ENCODE measurements around the gene NRXN3. TPM values are rescaled to one million over a fixed set of nuclear protein-coding genes. Genes with fewer than 3 reads are reported as not detected.

Gene NRXN3
- total and polyA plus RNA-seq, 4 donors = 1.5 to 16.6 (median 7.7) TPM

DNA sequence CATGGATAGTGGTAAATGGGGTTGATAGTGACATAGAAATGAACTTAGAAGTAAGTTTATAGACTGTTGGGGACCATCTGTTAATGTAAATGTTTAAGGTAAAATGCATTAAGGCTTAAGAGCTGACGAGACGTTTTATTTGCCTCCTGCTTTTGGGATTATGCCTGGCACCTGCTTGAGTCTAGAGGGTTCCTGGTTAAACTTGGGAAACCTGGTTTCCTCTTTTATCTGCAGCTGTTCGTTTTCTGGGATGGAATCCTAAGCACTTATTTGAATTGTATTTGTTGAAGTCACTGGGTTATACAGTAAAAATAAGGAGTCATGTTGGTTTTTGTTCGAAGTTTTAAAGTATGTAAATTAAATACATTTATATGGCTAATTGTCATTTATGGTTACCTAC lies 914.7 kb downstream of the NRXN3 start:
- Histone ChIP-seq H3K9me3 (ENCODE audit: control insufficient read depth, low read length) (no peaks in the 10 kb centered on the region), H3K4me1 (ENCODE audit: control insufficient read depth in 1 of 2, insufficient read depth in 2 of 2, low read length in 2 of 2) (no peaks in the 10 kb centered on the region), H3K27me3 (ENCODE audit: control insufficient read depth in 1 of 2, insufficient read depth in 2 of 2, low read length in 1 of 2) (no peaks in the 10 kb centered on the region), H3K27ac (ENCODE audit: low read depth in 1 of 2, low read length in 2 of 2) (no peak overlapping the region), H3K36me3 (ENCODE audit: control insufficient read depth in 1 of 2, insufficient read depth in 2 of 2, low read length in 1 of 2) (no peaks in the 10 kb centered on the region), H3K4me3 (ENCODE audit: low read length in 2 of 2) (no peak overlapping the region)
- intact Hi-C loops (cut with DNase I) = no loop called here
- ATAC-seq (ENCODE audit: low FRiP score) (no peak), DNase-seq (no peak)
- WGBS, 2 donors = 59 to 64% methylated on average over 4 of the region's 4 CpGs

DNA sequence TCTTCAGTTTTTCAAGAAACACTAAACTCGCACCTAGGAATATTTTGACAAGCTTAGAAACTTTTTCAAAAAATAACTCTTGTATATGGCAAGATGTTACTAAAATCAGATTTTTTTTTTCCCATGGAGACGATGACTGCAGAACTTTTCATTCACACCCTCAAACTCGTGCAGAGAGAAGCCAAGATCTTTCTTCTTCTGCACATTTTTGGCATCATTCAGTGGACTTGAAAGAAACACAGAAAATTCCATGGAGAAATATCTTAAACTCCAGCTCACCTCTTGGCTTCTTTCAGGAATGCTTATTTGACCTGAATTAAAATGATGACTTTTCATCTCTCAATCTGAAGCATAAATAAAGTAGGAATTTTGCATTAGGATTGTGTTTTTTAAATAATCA lies 919.4 kb downstream of the NRXN3 start:
- H3K27ac ChIP-seq (ENCODE audit: low read depth in 1 of 2, low read length in 2 of 2) = no peak overlapping the region

DNA sequence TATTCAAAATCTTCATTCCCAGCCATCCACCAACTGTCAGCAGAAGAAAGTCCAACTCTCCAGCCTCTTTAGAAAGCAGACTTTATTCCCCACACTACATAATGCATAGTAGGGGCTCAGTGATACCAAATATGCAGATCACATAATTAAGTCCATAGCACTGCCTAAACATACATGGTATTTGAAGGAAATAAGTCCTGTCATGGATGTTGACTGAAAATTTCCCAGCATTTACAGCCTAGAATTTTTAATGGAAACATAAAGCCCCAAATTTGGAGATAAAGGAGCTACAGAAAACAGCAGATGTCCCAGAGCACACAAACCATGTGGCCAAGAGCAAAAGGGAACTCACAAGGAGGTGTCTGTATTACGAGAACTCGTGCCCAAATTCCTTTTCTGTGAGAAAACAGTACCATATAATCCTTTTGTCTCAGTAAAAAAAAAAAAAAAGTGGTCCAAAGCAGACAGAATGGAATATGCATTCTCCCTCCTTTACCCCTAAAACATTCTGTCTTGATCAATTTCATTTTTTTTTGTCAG lies 920.5 kb downstream of the NRXN3 start:
- DNase-seq (no peak), ATAC-seq (ENCODE audit: low FRiP score) (no peak)
- Histone ChIP-seq H3K4me1 (ENCODE audit: control insufficient read depth in 1 of 2, insufficient read depth in 2 of 2, low read length in 2 of 2) (peaks cover 0 to 4% of the 10 kb centered on the region in 2 donors), H3K9me3 (ENCODE audit: control insufficient read depth, low read length) (no peaks in the 10 kb centered on the region), H3K36me3 (ENCODE audit: control insufficient read depth in 1 of 2, insufficient read depth in 2 of 2, low read length in 1 of 2) (no peaks in the 10 kb centered on the region), H3K4me3 (ENCODE audit: low read length in 2 of 2) (no peak overlapping the region), H3K27ac (ENCODE audit: low read depth in 1 of 2, low read length in 2 of 2) (no peak overlapping the region), H3K27me3 (ENCODE audit: control insufficient read depth in 1 of 2, insufficient read depth in 2 of 2, low read length in 1 of 2) (no peaks in the 10 kb centered on the region)
- WGBS, 2 donors = 22% methylated on average over 2 of the region's 2 CpGs
- intact Hi-C loops (cut with DNase I) = no loop called here

More for the DNA sequence above, 919.4 kb downstream of the NRXN3 start:
- Histone ChIP-seq H3K4me1 (ENCODE audit: control insufficient read depth in 1 of 2, insufficient read depth in 2 of 2, low read length in 2 of 2) (peaks cover 0 to 4% of the 10 kb centered on the region in 2 donors), H3K9me3 (ENCODE audit: control insufficient read depth, low read length) (no peaks in the 10 kb centered on the region), H3K27me3 (ENCODE audit: control insufficient read depth in 1 of 2, insufficient read depth in 2 of 2, low read length in 1 of 2) (no peaks in the 10 kb centered on the region), H3K4me3 (ENCODE audit: low read length in 2 of 2) (no peak overlapping the region), H3K36me3 (ENCODE audit: control insufficient read depth in 1 of 2, insufficient read depth in 2 of 2, low read length in 1 of 2) (no peaks in the 10 kb centered on the region)
- WGBS, 2 donors = 6 to 13% methylated on average over 3 of the region's 3 CpGs
- intact Hi-C loops (cut with DNase I) = no loop called here
- no peak for ATAC-seq (ENCODE audit: low FRiP score)
- DNase-seq = no peak

DNA sequence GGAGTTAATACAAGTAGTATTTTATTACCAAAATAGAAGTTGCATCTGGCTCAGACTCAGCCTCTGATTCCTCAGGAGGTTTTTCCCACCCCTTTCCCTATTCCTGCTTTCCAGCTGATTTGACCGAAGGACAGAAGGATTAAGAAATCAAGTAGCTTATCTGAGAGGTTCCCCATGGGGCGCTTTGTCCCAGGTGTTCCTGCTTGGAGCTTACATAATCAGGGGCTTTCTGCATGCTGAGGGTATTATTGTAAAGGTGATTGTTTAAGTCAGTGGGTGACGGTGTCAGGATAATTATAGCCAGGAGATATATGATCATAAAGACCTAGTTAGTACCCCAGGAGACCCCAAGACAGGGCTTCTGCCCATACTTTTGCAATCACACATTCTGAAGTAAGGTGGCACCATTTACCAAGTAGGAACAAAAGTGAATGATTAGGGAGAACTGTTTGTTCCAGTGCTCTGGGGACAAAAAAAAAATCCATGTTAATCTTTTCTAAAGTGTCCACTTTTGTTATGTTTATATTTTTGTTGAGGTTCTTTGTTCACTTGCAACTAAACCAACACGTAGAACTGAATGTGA lies 921.3 kb downstream of the NRXN3 start:
- H3K9me3 ChIP-seq (ENCODE audit: control insufficient read depth, low read length) = no peaks in the 10 kb centered on the region
- WGBS, 2 donors = 50 to 51% methylated on average over 4 of the region's 4 CpGs
- no peak overlapping the region for H3K27ac ChIP-seq (ENCODE audit: low read depth in 1 of 2, low read length in 2 of 2)
- intact Hi-C loops (cut with DNase I) = no loop called here
- H3K4me3 ChIP-seq (ENCODE audit: low read length in 2 of 2) = no peak overlapping the region
- ATAC-seq (ENCODE audit: low FRiP score) (no peak), DNase-seq (no peak)
- no peaks in the 10 kb centered on the region for H3K27me3 ChIP-seq (ENCODE audit: control insufficient read depth in 1 of 2, insufficient read depth in 2 of 2, low read length in 1 of 2)
- H3K36me3 ChIP-seq (ENCODE audit: control insufficient read depth in 1 of 2, insufficient read depth in 2 of 2, low read length in 1 of 2) = no peaks in the 10 kb centered on the region
- peaks cover 0 to 4% of the 10 kb centered on the region in 2 donors for H3K4me1 ChIP-seq (ENCODE audit: control insufficient read depth in 1 of 2, insufficient read depth in 2 of 2, low read length in 2 of 2)

DNA sequence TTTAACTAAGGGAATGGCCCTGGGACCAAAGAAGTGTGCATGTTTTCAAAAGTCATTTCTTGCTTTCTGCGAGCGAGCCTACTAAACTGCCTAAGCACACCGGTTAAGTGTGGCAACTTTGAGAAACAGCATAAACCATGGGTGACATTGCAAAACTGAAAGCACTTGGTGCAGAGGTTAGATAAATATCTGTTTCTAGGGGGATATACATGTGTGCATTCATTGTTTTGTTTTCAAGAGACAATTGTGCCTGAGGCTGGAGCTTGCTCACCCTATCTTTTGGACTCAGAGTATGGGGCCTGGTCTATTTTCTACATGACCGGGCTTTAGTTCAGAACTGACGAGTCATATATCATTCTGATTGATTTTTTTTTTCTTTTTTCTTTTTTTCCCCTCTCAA lies 923.4 kb downstream of the NRXN3 start:
- Histone ChIP-seq H3K27ac (ENCODE audit: low read depth in 1 of 2, low read length in 2 of 2) (no peak overlapping the region), H3K4me3 (ENCODE audit: low read length in 2 of 2) (no peak overlapping the region), H3K4me1 (ENCODE audit: control insufficient read depth in 1 of 2, insufficient read depth in 2 of 2, low read length in 2 of 2) (peaks cover 0 to 4% of the 10 kb centered on the region in 2 donors), H3K27me3 (ENCODE audit: control insufficient read depth in 1 of 2, insufficient read depth in 2 of 2, low read length in 1 of 2) (no peaks in the 10 kb centered on the region), H3K9me3 (ENCODE audit: control insufficient read depth, low read length) (no peaks in the 10 kb centered on the region), H3K36me3 (ENCODE audit: control insufficient read depth in 1 of 2, insufficient read depth in 2 of 2, low read length in 1 of 2) (no peaks in the 10 kb centered on the region)
- ATAC-seq (ENCODE audit: low FRiP score) = no peak
- intact Hi-C loops (cut with DNase I) = no loop called here
- 89 to 93% methylated on average over 5 of the region's 5 CpGs for WGBS, 2 donors
- no peak for DNase-seq

DNA sequence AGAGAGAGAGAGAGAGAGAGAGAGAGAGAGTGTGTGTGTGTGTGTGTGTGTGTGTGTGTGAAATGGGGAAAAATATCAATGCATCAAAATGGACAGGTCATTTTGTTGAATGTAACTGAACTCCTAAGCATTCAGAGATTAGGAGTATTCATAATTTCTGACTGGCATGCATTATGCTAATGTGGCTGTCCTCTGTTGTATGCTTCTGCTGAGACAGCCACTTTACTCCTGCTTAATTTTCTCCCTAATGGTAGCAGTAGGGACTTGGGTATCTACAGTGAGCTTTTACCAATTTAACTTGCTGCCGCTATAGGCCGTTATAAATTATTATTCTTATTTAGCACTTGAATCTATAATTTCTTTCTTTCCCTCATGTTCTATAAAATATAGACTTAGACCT lies 924.8 kb downstream of the NRXN3 start:
- ATAC-seq (ENCODE audit: low FRiP score) (no peak), DNase-seq (no peak)
- H3K27me3 ChIP-seq (ENCODE audit: control insufficient read depth in 1 of 2, insufficient read depth in 2 of 2, low read length in 1 of 2) = no peaks in the 10 kb centered on the region
- intact Hi-C loops (cut with DNase I) = no loop called here
- no peaks in the 10 kb centered on the region for H3K9me3 ChIP-seq (ENCODE audit: control insufficient read depth, low read length)
- no peak overlapping the region for H3K27ac ChIP-seq (ENCODE audit: low read depth in 1 of 2, low read length in 2 of 2)
- H3K36me3 ChIP-seq (ENCODE audit: control insufficient read depth in 1 of 2, insufficient read depth in 2 of 2, low read length in 1 of 2) = no peaks in the 10 kb centered on the region
- no peak overlapping the region for H3K4me3 ChIP-seq (ENCODE audit: low read length in 2 of 2)
- WGBS, 2 donors = 61 to 88% methylated on average over 2 of the region's 2 CpGs
- peaks cover 0 to 4% of the 10 kb centered on the region in 2 donors for H3K4me1 ChIP-seq (ENCODE audit: control insufficient read depth in 1 of 2, insufficient read depth in 2 of 2, low read length in 2 of 2)

DNA sequence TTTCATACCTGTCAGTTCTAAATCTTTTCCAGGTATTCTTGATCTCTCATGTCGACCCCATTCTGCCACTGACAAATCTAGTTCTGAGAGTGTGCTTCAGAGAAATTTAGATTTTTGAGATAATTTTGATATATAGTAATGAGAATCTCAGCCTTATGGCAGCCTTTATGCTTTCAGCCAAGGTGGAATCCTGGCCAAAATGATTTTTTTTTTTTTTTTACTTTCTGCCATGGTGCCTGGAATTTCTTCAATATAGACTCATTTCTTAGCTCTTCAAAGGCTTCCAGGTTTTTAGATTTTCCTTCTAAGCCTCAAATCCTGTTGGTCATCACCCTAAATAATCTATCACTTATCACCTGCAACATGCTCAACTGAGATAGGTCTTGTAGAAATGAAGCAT lies 926.6 kb downstream of the NRXN3 start:
- ATAC-seq (ENCODE audit: low FRiP score) (no peak), DNase-seq (no peak)
- no peaks in the 10 kb centered on the region for H3K36me3 ChIP-seq (ENCODE audit: control insufficient read depth in 1 of 2, insufficient read depth in 2 of 2, low read length in 1 of 2)
- WGBS, 2 donors = 62 to 71% methylated on average over 1 of the region's 1 CpG
- no peaks in the 10 kb centered on the region for H3K9me3 ChIP-seq (ENCODE audit: control insufficient read depth, low read length)
- H3K27me3 ChIP-seq (ENCODE audit: control insufficient read depth in 1 of 2, insufficient read depth in 2 of 2, low read length in 1 of 2) = no peaks in the 10 kb centered on the region
- no peak overlapping the region for H3K27ac ChIP-seq (ENCODE audit: low read depth in 1 of 2, low read length in 2 of 2)
- no peaks in the 10 kb centered on the region for H3K4me1 ChIP-seq (ENCODE audit: control insufficient read depth in 1 of 2, insufficient read depth in 2 of 2, low read length in 2 of 2)
- H3K4me3 ChIP-seq (ENCODE audit: low read length in 2 of 2) = no peak overlapping the region
- intact Hi-C loops (cut with DNase I) = no loop called here

DNA sequence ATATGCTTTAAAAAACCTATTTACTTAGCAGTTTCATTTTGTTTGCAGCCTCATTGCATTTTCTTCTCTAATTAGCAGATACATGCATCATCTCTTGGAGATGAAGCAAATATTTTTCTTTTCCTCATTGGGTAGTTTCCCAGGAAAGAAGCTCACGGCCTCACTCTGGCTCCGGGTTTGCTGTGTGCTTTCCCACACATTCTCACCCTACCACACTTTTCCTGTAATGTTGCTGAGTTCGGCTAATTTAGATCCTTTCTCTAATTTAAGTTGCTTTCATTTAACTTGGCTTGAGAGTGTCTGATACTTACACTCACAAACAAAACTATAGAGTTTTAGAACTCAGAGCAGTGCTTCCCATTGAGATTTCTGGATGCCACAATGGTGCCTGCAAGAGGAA lies 928.2 kb downstream of the NRXN3 start:
- Histone ChIP-seq H3K4me3 (ENCODE audit: low read length in 2 of 2) (no peak overlapping the region), H3K27me3 (ENCODE audit: control insufficient read depth in 1 of 2, insufficient read depth in 2 of 2, low read length in 1 of 2) (no peaks in the 10 kb centered on the region), H3K4me1 (ENCODE audit: control insufficient read depth in 1 of 2, insufficient read depth in 2 of 2, low read length in 2 of 2) (no peaks in the 10 kb centered on the region), H3K36me3 (ENCODE audit: control insufficient read depth in 1 of 2, insufficient read depth in 2 of 2, low read length in 1 of 2) (peaks cover 0 to 1% of the 10 kb centered on the region in 2 donors), H3K9me3 (ENCODE audit: control insufficient read depth, low read length) (no peaks in the 10 kb centered on the region), H3K27ac (ENCODE audit: low read depth in 1 of 2, low read length in 2 of 2) (no peak overlapping the region)
- DNase-seq = no peak
- intact Hi-C loops (cut with DNase I) = no loop called here
- WGBS, 2 donors = 65 to 68% methylated on average over 3 of the region's 3 CpGs
- ATAC-seq (ENCODE audit: low FRiP score) = no peak

DNA sequence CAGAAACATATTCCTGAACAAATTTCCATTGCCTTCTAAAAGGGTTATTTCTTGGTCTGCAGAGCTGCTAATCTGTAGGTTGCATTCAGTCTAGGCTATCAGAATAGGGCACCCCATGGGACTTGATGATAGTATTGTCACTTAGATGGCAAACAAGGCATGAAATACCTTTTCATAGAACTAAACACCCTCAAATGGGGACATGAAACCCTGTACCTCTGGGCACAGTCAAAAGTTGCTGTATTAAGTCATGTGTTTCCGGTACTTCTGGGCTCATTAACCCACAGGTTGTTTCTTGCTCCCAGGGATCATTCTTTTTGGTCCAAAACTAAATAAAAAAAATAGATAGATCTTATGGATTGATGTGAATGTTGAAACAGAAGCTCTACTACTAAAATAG lies 930.4 kb downstream of the NRXN3 start:
- ATAC-seq (ENCODE audit: low FRiP score) (no peak), DNase-seq (no peak)
- H3K4me1 ChIP-seq (ENCODE audit: control insufficient read depth in 1 of 2, insufficient read depth in 2 of 2, low read length in 2 of 2) = no peaks in the 10 kb centered on the region
- no peak overlapping the region for H3K4me3 ChIP-seq (ENCODE audit: low read length in 2 of 2)
- H3K27me3 ChIP-seq (ENCODE audit: control insufficient read depth in 1 of 2, insufficient read depth in 2 of 2, low read length in 1 of 2) = no peaks in the 10 kb centered on the region
- 47 to 66% methylated on average over 1 of the region's 1 CpG for WGBS, 2 donors
- no peak overlapping the region for H3K27ac ChIP-seq (ENCODE audit: low read depth in 1 of 2, low read length in 2 of 2)
- peaks cover 0 to 1% of the 10 kb centered on the region in 2 donors for H3K36me3 ChIP-seq (ENCODE audit: control insufficient read depth in 1 of 2, insufficient read depth in 2 of 2, low read length in 1 of 2)
- intact Hi-C loops (cut with DNase I) = no loop called here
- H3K9me3 ChIP-seq (ENCODE audit: control insufficient read depth, low read length) = no peaks in the 10 kb centered on the region
